Measurements from ENCODE around the gene SPRY1.
A peak's percentile ranks its signal among the peaks of the same experiment; 100 is the strongest.

Gene SPRY1

DNA sequence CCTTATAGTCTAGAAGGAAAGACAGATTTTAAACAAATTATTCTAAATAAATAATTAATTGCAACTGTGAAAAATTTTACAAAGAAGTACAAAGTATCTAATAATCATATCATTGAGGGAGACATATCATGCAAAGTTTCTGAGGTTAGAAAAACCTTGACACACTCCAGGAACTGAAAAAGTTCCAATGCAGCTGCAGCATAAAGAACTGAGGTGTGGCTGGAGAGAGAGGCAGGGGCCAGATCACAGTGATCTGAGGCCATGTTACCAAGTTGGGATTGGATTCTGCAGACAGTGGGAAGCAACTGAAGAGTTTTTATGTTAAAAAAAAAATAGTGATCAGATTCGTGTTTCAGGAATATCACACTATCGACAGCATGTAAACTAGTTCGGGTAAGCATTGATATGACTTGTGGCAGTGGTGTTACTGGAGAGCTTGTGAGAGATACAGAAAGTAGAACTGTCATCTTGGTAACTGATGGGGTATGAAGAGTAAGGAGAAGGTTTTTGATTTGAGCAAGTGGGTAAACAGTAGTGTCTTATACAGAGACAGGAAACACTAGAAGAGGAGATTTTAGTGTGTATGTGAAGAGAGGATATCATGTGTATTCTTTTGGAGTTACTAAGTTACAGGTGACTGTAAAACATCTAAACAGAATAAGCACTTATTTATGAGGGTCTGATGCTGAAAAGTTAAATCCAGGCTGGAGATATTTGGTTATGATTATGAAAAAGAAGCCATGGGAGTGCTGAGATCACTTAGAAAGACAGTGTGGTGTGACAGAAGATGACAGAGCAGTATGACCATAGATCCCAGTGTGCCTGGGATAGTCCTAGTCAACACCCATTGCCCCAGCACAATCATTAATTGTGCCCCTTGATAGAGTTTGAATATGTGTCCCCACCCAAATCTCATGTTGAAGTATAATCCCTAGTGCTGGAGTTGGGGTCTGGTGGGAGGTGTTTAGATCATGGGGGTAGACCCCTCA is 15.6 kb upstream of the SPRY1 start:
- DNase-seq: no peak

DNA sequence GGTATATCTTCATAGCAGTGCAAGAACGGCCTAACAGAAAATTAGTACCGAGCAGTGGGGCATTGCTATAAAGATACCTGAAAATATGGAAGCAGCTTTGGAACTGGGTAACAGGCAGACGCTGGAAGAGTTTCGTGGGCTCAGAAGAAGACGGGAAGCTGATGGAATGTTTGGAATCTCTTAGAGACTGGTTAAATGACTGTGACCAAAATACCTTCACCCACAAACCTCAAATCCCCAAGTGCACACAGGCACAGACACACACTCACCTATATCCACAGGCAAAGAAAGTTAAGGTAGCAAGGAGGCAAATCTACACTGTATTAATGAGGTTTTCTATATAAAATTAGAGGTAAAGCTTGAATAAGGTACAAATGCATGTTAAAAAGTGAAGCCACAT is 14.6 kb upstream of the SPRY1 start:
- DNase-seq: no peak

DNA sequence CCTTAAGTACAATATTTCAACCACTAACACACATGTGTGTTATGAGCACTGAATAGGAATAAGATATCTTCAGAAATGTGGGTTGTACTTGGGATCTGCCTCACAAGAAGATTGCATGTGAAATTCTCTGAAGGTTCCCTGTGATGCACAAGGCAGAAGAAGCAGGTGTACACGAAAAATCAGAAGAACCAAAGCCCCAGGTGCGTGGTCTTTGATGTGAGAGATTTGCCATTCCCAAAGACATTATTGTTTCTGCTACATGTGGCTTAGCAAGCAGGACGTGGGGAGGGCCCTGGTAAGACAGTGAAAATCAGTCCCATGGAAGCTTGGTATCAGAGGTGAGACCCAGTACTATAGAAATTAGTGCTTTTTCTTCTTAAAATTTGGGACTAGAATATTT is 13.0 kb upstream of the SPRY1 start:
- no peak for DNase-seq

DNA sequence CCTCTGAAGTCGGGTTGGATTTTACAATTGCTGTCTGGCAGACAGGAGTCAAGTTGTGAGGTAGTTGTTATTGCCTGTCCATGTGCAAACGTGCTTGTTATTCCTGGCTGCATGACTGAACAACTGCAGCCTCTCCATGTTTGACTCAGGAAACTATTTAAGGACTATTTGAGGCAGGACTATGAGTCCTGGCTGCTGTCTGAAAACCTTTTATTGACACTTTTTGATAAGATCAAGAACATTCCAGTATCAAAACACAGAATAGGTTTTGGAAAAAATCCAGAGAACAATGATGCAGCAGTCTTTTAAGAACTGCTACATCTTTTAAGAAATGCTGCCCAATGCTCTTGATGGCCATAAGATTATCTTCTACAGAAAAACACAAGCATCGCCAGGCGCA is 10.0 kb upstream of the SPRY1 start:
- DNase-seq: no peak

DNA sequence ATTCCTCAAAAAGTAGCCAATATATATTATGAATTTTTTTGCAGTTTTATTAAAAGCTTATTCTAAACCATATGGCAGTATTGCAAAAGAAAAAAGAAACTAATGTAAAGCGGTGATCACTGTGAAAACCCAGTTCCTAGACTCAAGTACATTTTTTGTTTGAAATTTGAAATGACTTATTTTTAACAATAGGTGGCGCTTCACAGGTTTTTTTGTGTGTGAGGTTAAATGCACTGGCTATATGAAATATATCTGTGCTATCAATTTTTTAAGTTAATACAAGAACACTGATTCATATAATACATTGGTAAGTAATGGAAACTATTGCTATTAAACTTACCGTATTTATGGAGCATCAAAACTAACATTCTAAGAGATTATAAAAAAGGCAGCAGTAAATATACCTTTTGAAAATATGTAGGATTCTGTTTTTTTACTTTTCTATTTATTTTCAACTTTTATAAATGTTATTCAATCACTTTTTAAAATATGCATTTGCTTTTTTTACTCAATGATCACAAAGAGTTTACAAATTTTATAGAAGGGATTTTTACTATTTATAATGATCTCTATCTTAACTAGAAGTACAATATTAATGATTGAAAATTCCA is 5.6 kb upstream of the SPRY1 start:
- no peak for DNase-seq

DNA sequence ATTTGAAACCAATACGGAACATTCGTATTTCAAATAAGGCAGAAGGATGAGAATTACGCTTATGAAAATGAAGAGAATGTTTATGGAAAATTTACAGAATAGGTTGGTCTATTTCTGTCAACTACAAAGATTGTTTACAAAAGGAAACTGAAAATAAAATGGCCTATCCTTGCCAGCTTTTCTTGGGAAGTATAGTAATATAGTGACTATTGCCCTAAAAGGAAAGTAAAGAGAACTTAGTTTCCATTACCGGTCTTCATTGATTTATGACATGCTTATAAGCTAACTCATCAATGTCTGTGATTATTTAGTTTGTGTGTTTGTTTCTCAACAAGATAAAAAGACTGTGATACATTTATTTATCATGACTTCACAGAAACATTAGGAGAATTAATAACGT is 2.9 kb upstream of the SPRY1 start:
- no peak for DNase-seq

DNA sequence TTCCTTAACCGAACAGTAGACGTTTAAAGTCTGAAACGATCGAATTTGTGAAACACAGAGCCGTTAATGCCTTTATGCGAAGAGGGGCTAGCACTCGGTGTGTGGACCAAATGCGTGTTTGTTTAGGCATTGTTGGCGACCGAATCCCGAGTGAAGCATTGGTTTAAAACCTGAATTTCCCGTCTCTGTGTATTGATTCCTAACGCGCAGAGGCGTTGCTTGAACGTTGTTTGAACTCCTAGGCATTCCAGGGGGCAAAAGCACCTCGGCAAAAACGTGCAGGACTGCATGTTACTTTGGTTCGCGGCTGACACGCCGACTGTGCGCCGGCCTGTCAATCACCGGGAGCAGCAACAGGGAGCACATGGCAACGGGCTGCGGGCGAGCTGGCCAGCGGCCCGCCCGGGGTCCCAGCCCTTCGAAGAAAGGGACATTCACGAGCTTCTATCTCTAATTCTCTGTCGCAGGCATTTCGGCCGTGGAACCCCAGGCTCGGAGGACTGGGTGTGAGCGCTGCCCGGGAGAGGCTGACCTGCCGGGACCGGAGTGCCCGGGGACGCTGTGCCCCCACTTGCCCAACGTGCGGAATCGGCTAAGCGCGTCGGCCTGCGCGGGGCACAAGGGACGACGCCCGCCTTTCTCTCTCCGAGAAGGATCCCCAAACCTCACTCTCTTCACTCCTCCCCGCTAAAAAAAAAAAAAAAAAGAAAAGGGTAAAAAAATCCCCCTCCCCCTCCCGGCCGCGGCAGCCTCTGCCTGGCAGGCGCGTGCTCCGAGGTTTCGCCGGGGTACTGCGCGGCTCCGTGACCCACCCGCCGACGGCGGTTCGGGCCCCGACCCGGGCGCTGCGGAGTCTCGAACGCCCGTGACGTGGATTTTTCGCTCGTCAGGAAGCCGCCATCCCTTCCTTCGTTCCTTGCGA is 810 bp downstream of the SPRY1 start:
- peak; percentile 42 to 43 for DNase-seq

DNA sequence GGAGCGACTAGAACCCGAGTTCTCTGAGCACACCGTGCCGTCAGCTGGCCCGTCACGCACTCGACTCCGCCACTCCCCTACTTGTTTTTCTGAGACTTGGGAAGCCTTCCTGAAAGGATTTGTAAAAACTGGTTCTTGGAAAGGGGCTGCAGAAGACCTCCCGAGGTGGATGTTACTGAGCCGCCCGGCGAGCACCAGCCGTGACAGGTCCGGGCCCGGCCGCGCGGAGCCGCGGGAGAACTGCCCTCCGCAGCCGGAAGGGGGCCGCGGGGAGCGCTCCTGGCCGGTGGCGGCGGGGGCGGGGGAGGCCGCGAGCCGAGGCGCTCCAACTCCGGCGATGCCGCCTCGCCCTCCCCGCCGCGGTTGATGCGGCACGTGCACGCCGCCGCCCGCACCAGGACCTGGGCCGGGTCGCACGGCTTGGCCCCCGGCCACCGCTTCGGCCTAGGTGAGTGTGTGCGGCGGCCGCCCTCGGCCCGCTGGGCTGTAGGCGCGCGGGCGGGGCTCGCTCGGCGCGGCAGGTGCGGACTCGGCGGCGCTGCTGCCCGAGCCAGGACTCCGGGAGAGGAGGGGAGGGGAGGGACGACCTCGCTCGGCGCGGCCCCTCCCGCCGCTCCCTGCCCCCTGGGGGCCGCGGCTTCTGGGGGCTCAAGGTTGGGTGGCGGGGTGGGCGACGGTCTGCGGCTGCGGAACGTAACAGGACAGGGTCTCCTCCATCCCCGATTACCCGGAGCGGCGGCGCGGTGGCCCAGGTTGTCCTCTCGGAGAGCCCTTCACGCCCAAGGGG is 1.7 kb downstream of the SPRY1 start:
- DNase-seq: peak; percentile 49 to 58

DNA sequence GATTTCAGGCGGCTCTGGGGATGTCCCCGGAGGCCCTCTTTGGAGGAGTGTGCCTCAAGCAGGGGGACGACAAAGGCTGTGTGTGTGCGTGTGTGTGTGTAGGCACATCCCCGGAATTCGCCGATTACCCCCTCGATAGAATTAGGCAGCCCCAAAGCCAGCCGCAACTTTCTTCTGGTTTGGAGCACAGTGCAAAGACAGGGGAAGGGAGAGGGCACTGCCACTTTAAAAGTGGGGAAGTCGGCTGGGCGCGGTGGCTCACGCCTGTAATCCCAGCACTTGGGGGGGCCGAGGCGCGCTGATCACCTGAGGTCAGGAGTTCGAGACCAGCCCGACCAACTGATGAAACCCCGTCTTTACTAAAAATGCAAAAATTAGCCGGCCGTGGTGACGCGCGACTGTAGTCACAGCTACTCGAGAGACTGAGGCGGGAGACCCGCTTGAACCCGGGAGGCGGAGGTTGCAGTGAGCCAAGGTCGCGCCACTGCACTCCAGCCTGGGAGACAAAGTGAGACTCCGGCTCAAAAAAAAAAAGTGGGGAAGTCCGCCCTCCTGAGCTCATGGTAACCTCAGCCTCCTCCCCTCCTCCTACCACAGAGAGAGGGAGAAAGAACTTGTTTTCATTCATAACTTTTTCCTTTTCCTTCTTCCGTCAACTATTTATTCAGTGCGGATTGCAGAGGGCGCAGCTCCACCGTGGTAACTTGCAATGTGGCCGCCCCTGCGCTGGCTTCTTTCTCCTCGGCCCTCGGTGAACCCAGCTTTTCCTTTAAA is 2.4 kb downstream of the SPRY1 start:
- peak; percentile 40 to 49 for DNase-seq

DNA sequence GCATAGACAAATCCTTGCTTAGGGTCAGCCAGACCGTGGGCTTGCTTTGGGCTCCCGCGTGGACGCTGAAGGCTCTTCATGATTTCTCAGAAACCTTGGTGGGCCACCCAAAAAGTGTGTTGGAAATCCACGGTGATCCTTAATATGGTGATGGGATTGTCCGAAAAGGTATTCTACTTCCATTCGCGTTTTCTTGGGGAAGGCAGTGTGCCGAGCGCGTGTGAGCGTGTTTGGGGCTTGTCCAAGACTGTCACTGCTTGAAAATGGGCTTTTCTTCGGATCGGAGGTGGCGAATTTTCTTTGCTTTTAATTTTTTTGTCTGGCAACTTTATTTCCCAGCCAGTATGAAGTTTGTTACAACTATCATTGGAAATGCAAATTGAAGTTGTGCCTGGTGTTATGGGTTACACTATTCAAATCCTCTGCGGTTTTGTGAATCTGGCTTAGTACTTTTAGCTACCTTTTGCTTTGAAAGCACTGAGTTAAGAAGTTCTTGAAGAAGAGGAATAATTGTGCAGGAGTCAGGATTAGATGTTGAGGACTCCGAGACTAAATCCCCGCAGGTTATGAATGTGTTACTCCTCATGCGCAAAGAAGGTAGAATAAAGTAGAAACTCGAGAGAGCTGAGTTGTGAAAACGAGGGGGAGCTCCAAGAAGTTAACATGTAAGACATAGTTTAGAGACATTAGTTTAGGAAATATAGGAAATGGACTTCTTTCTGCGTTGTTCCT is 3.2 kb downstream of the SPRY1 start:
- no peak for DNase-seq

DNA sequence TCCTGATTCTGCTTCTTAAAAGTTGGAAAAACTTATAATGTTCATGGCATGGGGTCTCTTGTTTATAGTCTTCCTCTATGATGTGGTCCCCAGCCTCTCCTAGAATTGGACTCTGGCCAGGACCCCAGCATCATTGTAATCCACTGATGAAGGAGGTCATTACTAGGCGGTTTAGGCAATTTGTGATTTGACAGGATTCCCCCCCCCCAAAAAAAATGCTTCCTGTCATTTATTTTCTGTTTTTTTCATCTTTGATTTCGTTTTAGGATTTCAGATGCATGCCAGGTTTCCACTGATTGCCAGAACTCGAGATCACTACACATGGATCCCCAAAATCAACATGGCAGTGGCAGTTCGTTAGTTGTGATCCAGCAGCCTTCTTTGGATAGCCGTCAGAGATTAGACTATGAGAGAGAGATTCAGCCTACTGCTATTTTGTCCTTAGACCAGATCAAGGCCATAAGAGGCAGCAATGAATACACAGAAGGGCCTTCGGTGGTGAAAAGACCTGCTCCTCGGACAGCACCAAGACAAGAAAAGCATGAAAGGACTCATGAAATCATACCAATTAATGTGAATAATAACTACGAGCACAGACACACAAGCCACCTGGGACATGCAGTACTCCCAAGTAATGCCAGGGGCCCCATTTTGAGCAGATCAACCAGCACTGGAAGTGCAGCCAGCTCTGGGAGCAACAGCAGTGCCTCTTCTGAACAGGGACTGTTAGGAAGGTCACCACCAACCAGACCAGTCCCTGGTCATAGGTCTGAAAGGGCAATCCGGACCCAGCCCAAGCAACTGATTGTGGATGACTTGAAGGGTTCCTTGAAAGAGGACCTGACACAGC is 4.9 kb downstream of the SPRY1 start:
- DNase-seq: no peak

DNA sequence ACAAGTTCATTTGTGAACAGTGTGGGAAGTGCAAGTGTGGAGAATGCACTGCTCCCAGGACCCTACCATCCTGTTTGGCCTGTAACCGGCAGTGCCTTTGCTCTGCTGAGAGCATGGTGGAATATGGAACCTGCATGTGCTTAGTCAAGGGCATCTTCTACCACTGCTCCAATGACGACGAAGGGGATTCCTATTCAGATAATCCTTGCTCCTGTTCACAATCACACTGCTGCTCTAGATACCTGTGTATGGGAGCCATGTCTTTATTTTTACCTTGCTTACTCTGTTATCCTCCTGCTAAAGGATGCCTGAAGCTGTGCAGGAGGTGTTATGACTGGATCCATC is 5.5 kb downstream of the SPRY1 start:
- no peak for DNase-seq

DNA sequence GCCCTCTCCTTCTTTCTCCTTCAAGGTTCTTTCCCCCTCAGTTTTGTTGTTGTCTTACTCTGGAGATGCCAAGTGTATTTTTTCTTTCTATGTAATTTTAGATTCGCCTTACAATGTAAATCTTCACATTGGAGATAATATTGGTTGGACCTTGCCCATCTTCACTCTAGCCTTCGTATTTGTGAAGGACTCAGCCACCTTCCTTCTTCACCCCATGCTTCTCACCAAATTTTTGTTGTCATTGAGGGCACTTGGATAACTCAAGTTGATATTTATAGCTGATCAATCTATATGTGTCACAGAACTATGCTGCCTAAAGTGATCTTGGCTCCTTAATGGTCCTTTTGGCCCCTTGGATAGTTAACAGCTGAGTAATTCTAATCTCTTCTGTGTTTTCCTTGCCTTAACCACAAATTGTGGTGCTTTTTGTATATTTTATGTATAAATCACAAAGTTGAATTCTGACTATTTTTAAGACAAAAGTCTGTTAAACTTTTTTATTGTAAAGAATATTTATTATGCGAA is 6.5 kb downstream of the SPRY1 start:
- DNase-seq: no peak

DNA sequence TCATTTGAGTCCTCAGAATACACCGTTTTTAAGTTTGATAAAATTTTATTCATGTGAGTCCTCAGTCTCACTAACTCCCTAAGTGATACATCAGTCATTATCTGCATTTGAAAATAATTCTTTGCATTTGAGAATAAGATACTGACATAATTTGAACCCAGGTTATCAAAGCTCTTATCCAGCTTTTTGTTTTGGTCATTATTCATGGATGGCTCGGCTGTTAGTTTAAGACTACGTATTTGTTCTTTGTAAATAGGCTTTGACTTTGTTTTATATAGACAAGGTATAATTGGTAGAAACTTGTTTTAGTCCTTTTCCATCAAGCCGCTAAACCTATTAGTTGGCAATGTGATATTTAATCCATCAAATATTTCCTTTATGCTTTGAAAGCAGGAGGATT is 7.9 kb downstream of the SPRY1 start:
- no peak for DNase-seq

DNA sequence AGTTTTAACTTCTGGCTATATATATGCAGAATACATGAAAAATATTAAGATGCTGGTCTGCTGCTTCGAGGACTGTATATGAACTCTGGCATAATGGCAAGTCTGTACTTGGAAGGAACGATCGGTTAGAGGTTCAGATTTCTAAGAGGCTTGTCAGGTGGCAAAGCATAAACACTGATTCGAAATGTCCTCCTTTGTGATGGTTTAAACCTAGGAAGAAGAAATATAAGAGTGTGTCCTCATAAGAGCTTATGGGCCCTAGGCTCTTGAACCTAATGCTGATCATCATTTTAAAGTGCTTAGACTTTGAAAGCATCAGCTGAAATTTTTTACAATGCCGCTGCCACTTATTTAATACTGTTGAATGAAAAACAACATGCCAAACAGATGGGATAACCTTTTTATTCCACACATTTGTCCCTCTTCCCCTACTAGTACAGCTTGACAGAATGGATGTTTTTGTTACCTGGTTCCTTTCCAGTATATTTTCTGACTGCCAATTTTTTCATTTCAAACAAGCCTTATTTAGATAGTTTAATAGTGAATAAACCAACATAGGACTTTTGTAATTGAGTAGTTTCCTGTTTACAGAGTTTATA is 8.8 kb downstream of the SPRY1 start:
- DNase-seq: no peak

DNA sequence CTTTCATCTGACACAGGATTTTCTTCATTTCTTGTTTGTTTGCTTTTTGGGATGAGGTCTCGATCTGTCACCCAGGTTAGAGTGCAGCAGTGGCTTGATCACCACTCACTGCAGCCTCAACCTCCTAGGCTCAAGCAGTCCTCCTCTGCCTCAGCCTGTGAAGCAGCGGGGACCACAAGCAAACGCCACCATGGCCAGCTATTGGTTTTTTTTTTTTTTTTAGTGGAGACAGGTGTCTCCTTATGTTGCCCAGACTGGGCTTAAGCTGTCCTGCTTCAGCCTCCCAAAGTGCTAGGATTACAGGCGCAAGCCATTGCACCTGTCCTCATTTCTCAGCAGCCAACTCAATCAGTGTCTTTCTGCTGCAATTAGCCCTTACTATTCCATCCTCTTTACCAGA is 10.3 kb downstream of the SPRY1 start:
- DNase-seq: no peak

DNA sequence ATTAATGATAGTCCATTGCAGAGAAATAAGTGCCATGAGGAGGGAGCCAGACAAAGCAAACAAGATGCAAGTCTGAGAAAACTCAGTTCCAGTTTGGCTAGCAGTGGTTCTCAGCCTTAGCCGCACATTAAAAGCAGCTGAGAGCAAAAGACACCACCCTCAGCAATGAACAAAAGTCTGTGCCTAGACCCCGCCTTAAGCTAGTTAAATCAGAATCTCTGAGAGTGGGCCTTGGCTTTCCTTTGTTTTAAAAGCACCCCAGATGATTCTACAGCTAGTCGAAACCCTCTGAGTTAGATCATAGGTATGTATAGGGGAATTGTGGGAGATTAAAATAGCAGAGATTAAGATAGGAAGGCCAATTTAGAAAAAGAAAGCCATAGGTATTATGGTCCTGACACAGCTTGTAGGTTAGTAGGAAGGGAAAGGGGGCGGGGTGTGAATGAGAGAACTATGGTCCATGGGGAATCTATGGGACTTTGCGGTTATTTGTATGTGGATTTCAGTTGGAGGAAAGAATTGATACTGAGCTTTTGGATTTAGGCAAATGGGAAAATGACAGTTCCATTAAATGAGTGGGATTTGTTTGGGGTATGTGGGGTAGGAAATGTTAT is 12.0 kb downstream of the SPRY1 start:
- no peak for DNase-seq

DNA sequence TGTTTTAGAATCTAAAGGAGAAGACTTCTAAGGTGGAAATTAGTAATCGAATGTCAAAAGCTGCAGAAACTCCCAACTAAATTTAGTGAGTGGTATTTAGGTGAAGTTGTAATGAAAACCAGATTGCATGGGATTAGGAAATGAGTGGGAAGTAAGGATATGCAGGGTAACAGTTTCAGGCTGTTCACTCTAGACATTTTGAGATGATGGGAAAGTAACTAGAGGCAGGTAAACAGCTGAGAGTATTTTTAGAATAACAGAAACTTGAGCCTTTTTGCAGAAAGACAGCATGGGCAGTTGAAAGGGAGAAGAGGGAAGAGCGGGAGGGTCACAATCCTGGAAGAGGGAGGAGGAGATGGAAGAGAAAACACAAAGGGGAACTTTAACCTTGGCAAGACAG is 12.7 kb downstream of the SPRY1 start:
- DNase-seq: no peak

DNA sequence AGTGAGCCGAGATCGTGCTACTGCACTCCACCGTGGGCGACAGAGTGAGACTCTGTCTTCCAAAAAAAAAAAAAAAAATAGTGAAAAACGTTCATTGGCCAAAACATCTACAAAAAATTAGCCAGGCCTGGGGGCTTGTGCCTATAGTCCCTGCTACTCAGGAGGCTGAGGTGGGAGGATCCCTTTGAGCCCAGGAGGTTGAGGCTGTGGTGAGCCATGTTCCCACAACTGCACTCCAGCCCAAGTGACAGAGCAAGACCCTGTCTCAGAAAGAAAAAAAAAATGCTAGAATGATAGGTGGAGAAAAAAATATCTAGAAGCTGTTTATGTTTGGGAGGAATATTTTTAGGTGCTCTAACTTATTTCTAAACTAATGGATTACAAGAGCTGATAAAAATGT is 14.9 kb downstream of the SPRY1 start:
- no peak for DNase-seq

Measured in stimulated activated CD4-positive, alpha-beta T cell treated with anti-CD3 and anti-CD28 coated beads, Interleukin-4, amount 100 ng/mL, for 4 hours (primary cell).